Thyroid gland (tissue), 4 donors: ENCODE measurements around the gene SH3GLB1. TPM values are rescaled to one million over a fixed set of nuclear protein-coding genes. Genes with fewer than 3 reads are reported as not detected.

Experiments
- DNase-seq, 2 donors: peaks; one replicate each; pipeline ENCODE4 v3.0.0-alpha.2; 2019
- H3K27ac ChIP-seq, 3 donors: fragments of 200-600 bp; sonication (generic); 1 replicate in 2 of 3; 2 replicates in 1 of 3; pipeline ENCODE4 v1.5.1; 2016 to 2019; ENCODE audit warnings: mild to moderate bottlenecking in 1 of 3, moderate library complexity in 1 of 3
- H3K27me3 ChIP-seq: fragments of 200-600 bp; sonication (generic); one replicate; pipeline ENCODE4 v1.5.1; 2019
- H3K36me3 ChIP-seq, 2 donors: fragments of 200-600 bp; sonication (generic); one replicate each; pipeline ENCODE4 v1.5.1; 2016 to 2019
- H3K4me1 ChIP-seq, 2 donors: fragments of 200-600 bp; sonication (generic); one replicate each; pipeline ENCODE4 v1.5.1; 2017 to 2019
- H3K4me3 ChIP-seq, 3 donors: fragments of 200-600 bp; sonication (generic); replicated peaks in 1 of 3; 1 replicate in 2 of 3; 2 replicates in 1 of 3; pipeline ENCODE4 v1.5.1; 2016; ENCODE audit warnings: mild to moderate bottlenecking in 1 of 3
- H3K9me3 ChIP-seq: fragments of 200-600 bp; sonication (generic); one replicate; pipeline ENCODE4 v1.5.1; 2017
- CTCF ChIP-seq, 6 experiments: fragments of 200-600 bp in 3 of 6; fragments of 450-650 bp in 3 of 6; sonication (generic) in 3 of 6; IDR thresholded peaks; one replicate each; pipeline ENCODE4 v1.5.1; 2016 to 2019; ENCODE audit warnings: antibody characterized with exemption in 6 of 6, mild to moderate bottlenecking in 2 of 6, inconsistent platforms in 1 of 6, moderate library complexity in 1 of 6
- POLR2A ChIP-seq, 2 donors: fragments of 450-650 bp; IDR thresholded peaks; one replicate each; pipeline ENCODE4 v1.6.1; 2017; ENCODE audit warnings: antibody characterized with exemption in 2 of 2, mild to moderate bottlenecking in 2 of 2, moderate library complexity in 1 of 2
- WGBS, 2 donors: methylation state at CpG; one replicate each; pipeline ENCODE4 v1.1.5; 2017; 5-methylcytosine and 5-hydroxymethylcytosine counted together
- intact Hi-C: fragments of 100-400 bp; cut with DNase I; formaldehyde crosslinking; loops from one replicate; pipeline ENCODE4 v1.15.1; 2023
- total RNA-seq, 4 donors: library from RNA; depleted of rRNA; stranded (reverse); fragments of >200 nt; gene quantifications; one replicate each; pipeline ENCODE4 v1.2.3, GENCODE V29; 2016

The SH3GLB1 gene
- total RNA-seq, 4 donors from 2014 or later: 45.1 to 75.6 (median 58.1) TPM

DNA sequence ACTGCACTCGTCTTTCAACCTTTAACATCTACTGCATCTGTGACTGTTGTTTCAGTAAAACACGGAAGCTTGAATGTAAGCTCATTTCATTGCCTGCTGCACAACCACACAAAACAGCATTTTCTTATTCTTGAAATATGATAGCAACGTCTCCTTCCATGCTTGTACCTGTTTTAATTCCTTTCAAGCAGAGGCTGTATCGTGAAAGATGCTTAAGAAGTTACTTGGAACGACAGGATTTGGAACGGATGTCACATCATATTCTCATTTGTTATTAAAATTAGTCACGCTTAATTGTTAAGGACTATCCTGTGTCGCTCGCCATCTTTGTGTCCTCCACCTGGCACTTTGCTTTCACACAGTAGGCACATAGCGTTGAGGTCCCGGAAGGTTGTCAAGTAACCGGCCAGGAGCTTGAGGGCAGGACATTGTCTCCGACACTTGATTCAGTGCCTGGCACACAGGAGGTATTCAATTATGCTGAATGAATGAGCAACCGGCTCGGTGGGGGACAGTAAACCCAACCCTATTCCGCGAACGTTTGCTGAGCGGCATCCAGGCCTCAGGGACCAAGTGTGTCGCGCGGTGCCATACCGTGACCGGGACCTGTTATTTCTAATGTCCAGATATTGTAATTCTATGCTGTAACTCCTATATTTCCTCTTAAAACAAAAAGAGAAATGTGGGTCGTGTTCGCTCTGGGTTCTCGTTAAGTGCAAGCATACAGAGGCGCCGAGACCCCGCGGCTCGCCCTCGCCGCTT is 499 bp upstream of the SH3GLB1 start:
- Histone ChIP-seq H3K9me3 (no peaks in the 10 kb centered on the region), H3K4me3 (peak overlapping the region; percentile 81 to 92 (median 82)), H3K4me1 (peaks cover 13 to 14% of the 10 kb centered on the region in 2 donors), H3K36me3 (no peaks in the 10 kb centered on the region), H3K27me3 (no peaks in the 10 kb centered on the region), H3K27ac (peak overlapping the region; percentile 96 to 98 (median 98))
- TF ChIP-seq POLR2A (IDR thresholded peaks at IDR 0.05): no peak
- no peak for TF ChIP-seq CTCF (IDR thresholded peaks at IDR 0.05)
- no peak for DNase-seq
- 2 to 3% methylated on average over 33 to 34 of the region's 34 CpGs for WGBS, 2 donors
- intact Hi-C loops: no loop called here

GRCh38 chr1:86704972-86705664 is 742 bp downstream of the SH3GLB1 start:
- Histone ChIP-seq H3K36me3 (no peaks in the 10 kb centered on the region), H3K4me3 (peak overlapping the region; percentile 81 to 92 (median 82)), H3K4me1 (peaks cover 13 to 14% of the 10 kb centered on the region in 2 donors), H3K9me3 (no peaks in the 10 kb centered on the region), H3K27me3 (no peaks in the 10 kb centered on the region), H3K27ac (peak overlapping the region; percentile 96 to 98 (median 98))
- peak; percentile 52 to 54 for DNase-seq
- TF ChIP-seq CTCF (IDR thresholded peaks at IDR 0.05): no peak
- no peak for TF ChIP-seq POLR2A (IDR thresholded peaks at IDR 0.05)
- 1% methylated on average over 16 to 37 of the region's 41 CpGs for WGBS, 2 donors
- intact Hi-C loops: no loop called here

GRCh38 chr1:86705665-86705985 is 1.2 kb downstream of the SH3GLB1 start:
- TF ChIP-seq POLR2A (IDR thresholded peaks at IDR 0.05) (no peak), CTCF (IDR thresholded peaks at IDR 0.05) (no peak)
- intact Hi-C loops: no loop called here
- peak overlapping the region; percentile 96 to 98 (median 98) for H3K27ac ChIP-seq
- no peaks in the 10 kb centered on the region for H3K36me3 ChIP-seq
- H3K9me3 ChIP-seq: no peaks in the 10 kb centered on the region
- DNase-seq: peak; percentile 3 to 9
- H3K27me3 ChIP-seq: no peaks in the 10 kb centered on the region
- peaks cover 13 to 14% of the 10 kb centered on the region in 2 donors for H3K4me1 ChIP-seq
- 2 to 3% methylated on average over 4 of the region's 4 CpGs for WGBS, 2 donors
- peak overlapping the region in 2 of 3 donors; percentile 81 to 82 for H3K4me3 ChIP-seq

GRCh38 chr1:86706018-86706635 is 1.8 kb downstream of the SH3GLB1 start:
- TF ChIP-seq POLR2A (IDR thresholded peaks at IDR 0.05): no peak
- TF ChIP-seq CTCF (IDR thresholded peaks at IDR 0.05): no peak
- Histone ChIP-seq H3K27ac (peak overlapping the region in 2 of 3 donors; percentile 96 to 98), H3K27me3 (no peaks in the 10 kb centered on the region), H3K4me3 (peak overlapping the region in 1 of 3 donors; percentile 81), H3K9me3 (no peaks in the 10 kb centered on the region), H3K36me3 (no peaks in the 10 kb centered on the region), H3K4me1 (peaks cover 13 to 14% of the 10 kb centered on the region in 2 donors)
- 11 to 16% methylated on average over 2 of the region's 2 CpGs for WGBS, 2 donors
- DNase-seq: no peak
- intact Hi-C loops: no loop called here
